ENCODE measurements around the gene ATP8B3. TPM values are rescaled to one million over a fixed set of nuclear protein-coding genes. Genes with fewer than 3 reads are reported as not detected.

Gene ATP8B3
- total and polyA plus RNA-seq, 2 donors from 2014 or later: 0.24 to 3.6 TPM

- Histone ChIP-seq H3K9ac (ENCODE audit: low read length in 3 of 3) (no peak overlapping the region), H3K4me3 (ENCODE audit: low read length in 3 of 3) (no peak overlapping the region), H3K27me3 (ENCODE audit: control insufficient read depth, insufficient read depth, low read length) (no peaks in the 10 kb centered on the region), H3K36me3 (ENCODE audit: control insufficient read depth in 2 of 3, insufficient read depth in 3 of 3, low read length in 3 of 3) (no peaks in the 10 kb centered on the region), H3K9me3 (ENCODE audit: control insufficient read depth in 2 of 3, insufficient read depth in 1 of 3, low read length in 3 of 3) (no peaks in the 10 kb centered on the region), H3K27ac (ENCODE audit: low read depth in 2 of 2, low read length in 2 of 2) (no peak overlapping the region), H3K4me1 (ENCODE audit: control insufficient read depth in 2 of 3, insufficient read depth in 2 of 3, low read depth in 1 of 3, low read length in 3 of 3) (peaks cover 0 to 20% (median 1%) of the 10 kb centered on the region in 3 donors)
- intact Hi-C loops (cut with DNase I): no loop called here
- TF ChIP-seq CTCF (IDR thresholded peaks at IDR 0.05; ENCODE audit: borderline replicate concordance, extremely low read depth, insufficient read depth): no peak
- DNase-seq (peak; percentile 73 to 92 (median 81)), FAIRE-seq (no peak)
Measured at GRCh38 chr19:1851654-1852580, 39.8 kb upstream of the ATP8B3 start.

GRCh38 chr19:1850809-1851653 is 39.0 kb upstream of the ATP8B3 start:
- TF ChIP-seq CTCF (IDR thresholded peaks at IDR 0.05; ENCODE audit: borderline replicate concordance, extremely low read depth, insufficient read depth): no peak
- DNase-seq (peak in 1 of 5 donors; percentile 72), FAIRE-seq (no peak)
- H3K27ac ChIP-seq (ENCODE audit: low read depth in 2 of 2, low read length in 2 of 2): no peak overlapping the region
- H3K9ac ChIP-seq (ENCODE audit: low read length in 3 of 3): no peak overlapping the region
- intact Hi-C loops (cut with DNase I): no loop called here
- H3K36me3 ChIP-seq (ENCODE audit: control insufficient read depth in 2 of 3, insufficient read depth in 3 of 3, low read length in 3 of 3): no peaks in the 10 kb centered on the region
- H3K4me3 ChIP-seq (ENCODE audit: low read length in 3 of 3): no peak overlapping the region
- H3K9me3 ChIP-seq (ENCODE audit: control insufficient read depth in 2 of 3, insufficient read depth in 1 of 3, low read length in 3 of 3): no peaks in the 10 kb centered on the region
- peaks cover 0 to 25% (median 10%) of the 10 kb centered on the region in 3 donors for H3K4me1 ChIP-seq (ENCODE audit: control insufficient read depth in 2 of 3, insufficient read depth in 2 of 3, low read depth in 1 of 3, low read length in 3 of 3)
- H3K27me3 ChIP-seq (ENCODE audit: control insufficient read depth, insufficient read depth, low read length): no peaks in the 10 kb centered on the region

- Histone ChIP-seq H3K9ac (ENCODE audit: low read length in 3 of 3) (no peak overlapping the region), H3K27me3 (ENCODE audit: control insufficient read depth, insufficient read depth, low read length) (no peaks in the 10 kb centered on the region), H3K27ac (ENCODE audit: low read depth in 2 of 2, low read length in 2 of 2) (no peak overlapping the region), H3K36me3 (ENCODE audit: control insufficient read depth in 2 of 3, insufficient read depth in 3 of 3, low read length in 3 of 3) (no peaks in the 10 kb centered on the region), H3K9me3 (ENCODE audit: control insufficient read depth in 2 of 3, insufficient read depth in 1 of 3, low read length in 3 of 3) (no peaks in the 10 kb centered on the region), H3K4me1 (ENCODE audit: control insufficient read depth in 2 of 3, insufficient read depth in 2 of 3, low read depth in 1 of 3, low read length in 3 of 3) (peaks cover 0 to 25% (median 12%) of the 10 kb centered on the region in 3 donors), H3K4me3 (ENCODE audit: low read length in 3 of 3) (no peak overlapping the region)
- FAIRE-seq (no peak), DNase-seq (no peak)
- no peak for TF ChIP-seq CTCF (IDR thresholded peaks at IDR 0.05; ENCODE audit: borderline replicate concordance, extremely low read depth, insufficient read depth)
- intact Hi-C loops (cut with DNase I): no loop called here
Measured at GRCh38 chr19:1849886-1850398, 37.9 kb upstream of the ATP8B3 start.
